ENCODE results near the gene CACFD1. TPM values are rescaled to one million over a fixed set of nuclear protein-coding genes. Genes with fewer than 3 reads are reported as not detected.

Gene CACFD1
- total and polyA plus RNA-seq, 2 donors (not counting 3 experiments of a cell fraction or from before 2014, with no cell fraction given), result 9.7 to 11.5 TPM

DNA sequence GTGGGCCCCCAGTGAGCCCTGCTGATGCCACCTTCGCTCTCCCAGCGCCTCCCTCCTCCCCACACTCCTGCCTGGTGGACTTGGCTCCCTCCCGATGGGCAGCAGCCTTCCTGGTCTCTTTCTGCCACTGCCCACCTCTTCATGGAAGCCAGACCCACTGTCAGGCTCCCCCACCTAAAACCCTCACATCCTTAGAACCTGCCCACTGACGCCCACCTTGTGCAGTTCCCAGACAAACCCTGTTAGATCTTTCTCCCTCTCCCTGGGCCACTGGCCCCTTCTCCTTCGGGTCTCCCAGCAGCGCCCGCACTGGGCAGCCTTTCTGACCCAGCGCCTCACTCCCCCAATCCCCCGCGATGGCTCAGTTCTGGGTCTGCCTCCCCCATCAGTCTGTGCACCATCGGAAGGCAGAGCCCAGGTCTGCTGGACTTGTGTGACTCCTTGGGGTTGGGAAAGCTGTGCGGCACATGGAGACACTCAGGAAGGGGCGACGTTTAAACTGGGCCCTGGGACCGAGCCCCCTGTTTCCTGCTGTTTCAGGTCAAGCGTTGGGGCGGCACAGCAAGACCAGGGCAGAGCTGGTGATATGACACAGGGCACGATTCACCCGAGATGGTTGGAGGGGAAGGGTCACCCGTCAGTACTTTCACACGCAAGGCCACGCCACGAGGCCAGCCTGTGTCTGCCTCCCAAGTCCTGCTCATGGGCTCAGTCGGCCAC is 47.6 kb downstream of the CACFD1 start:
- Histone ChIP-seq H2AFZ (ENCODE audit: low read depth, low read length) (no peak overlapping the region), H3K9me1 (replicated peaks; ENCODE audit: control insufficient read depth, extremely low read depth, insufficient read depth, low read length) (no peaks in the 10 kb centered on the region), H3K36me3 (ENCODE audit: control insufficient read depth in 2 of 2, extremely low read depth in 1 of 2, insufficient read depth in 2 of 2, low read length in 2 of 2) (no peaks in the 10 kb centered on the region), H3K9me3 (replicated peaks; ENCODE audit: control insufficient read depth, insufficient read depth, low read length) (no peaks in the 10 kb centered on the region), H3K27me3 (ENCODE audit: control insufficient read depth in 2 of 2, insufficient read depth in 2 of 2, low read length in 2 of 2) (peaks cover 0 to 3% of the 10 kb centered on the region in 2 experiments), H3K27ac (ENCODE audit: insufficient read depth, low read depth, low read length) (no peak overlapping the region), H3K4me3 (replicated peaks in 1 of 3; ENCODE audit: insufficient read depth in 1 of 3, low read depth in 1 of 3, low read length in 3 of 3) (no peak overlapping the region), H4K20me1 (replicated peaks; ENCODE audit: control insufficient read depth, extremely low read depth, insufficient read depth, low read length) (no peaks in the 10 kb centered on the region), H3K79me2 (ENCODE audit: control insufficient read depth, insufficient read depth, low read length) (no peaks in the 10 kb centered on the region), H3K4me2 (ENCODE audit: insufficient read depth, low read length) (no peak overlapping the region), H3K9ac (replicated peaks; ENCODE audit: extremely low read depth, insufficient read depth, low read length) (no peak overlapping the region), H3K4me1 (ENCODE audit: control insufficient read depth, extremely low read depth, insufficient read depth, low read length) (no peaks in the 10 kb centered on the region)
- CTCF ChIA-PET, result no interaction called here
- dilution Hi-C loops (cut with MboI; ENCODE audit: extremely low pct_ligation_motif_present, low sequenced_read_pairs) (no loop called here), intact Hi-C loops (cut with micrococcal nuclease) (no loop called here)
- TF ChIP-seq FOS (IDR thresholded peaks at IDR 0.05; ENCODE audit: borderline replicate concordance, insufficient read depth, low read length) (no peak), JUN (IDR thresholded peaks at IDR 0.05; ENCODE audit: borderline replicate concordance, insufficient read depth, insufficient read length, low read depth) (no peak), GATA2 (IDR thresholded peaks at IDR 0.05; ENCODE audit: insufficient read depth, insufficient read length, low read depth, low read length) (no peak), POLR2A (IDR thresholded peaks at IDR 0.05; ENCODE audit: low read depth, low read length) (no peak), MYC (IDR thresholded peaks at IDR 0.05; ENCODE audit: low read depth, low read length) (no peak), POLR2AphosphoS5 (IDR thresholded peaks at IDR 0.05; ENCODE audit: insufficient read depth, low read depth, low read length) (no peak), EZH2 (IDR thresholded peaks at IDR 0.05; ENCODE audit: borderline replicate concordance, low read depth, low read length, severe bottlenecking) (no peak)
- TF ChIP-seq, protein P1, sequence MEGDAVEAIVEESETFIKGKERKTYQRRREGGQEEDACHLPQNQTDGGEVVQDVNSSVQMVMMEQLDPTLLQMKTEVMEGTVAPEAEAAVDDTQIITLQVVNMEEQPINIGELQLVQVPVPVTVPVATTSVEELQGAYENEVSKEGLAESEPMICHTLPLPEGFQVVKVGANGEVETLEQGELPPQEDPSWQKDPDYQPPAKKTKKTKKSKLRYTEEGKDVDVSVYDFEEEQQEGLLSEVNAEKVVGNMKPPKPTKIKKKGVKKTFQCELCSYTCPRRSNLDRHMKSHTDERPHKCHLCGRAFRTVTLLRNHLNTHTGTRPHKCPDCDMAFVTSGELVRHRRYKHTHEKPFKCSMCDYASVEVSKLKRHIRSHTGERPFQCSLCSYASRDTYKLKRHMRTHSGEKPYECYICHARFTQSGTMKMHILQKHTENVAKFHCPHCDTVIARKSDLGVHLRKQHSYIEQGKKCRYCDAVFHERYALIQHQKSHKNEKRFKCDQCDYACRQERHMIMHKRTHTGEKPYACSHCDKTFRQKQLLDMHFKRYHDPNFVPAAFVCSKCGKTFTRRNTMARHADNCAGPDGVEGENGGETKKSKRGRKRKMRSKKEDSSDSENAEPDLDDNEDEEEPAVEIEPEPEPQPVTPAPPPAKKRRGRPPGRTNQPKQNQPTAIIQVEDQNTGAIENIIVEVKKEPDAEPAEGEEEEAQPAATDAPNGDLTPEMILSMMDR (IDR thresholded peaks at IDR 0.05; ENCODE audit: extremely low read depth in 1 of 2, insufficient read depth in 1 of 2, low read depth in 1 of 2, low read length in 2 of 2), result no peak
- TF ChIP-seq, protein P2, sequence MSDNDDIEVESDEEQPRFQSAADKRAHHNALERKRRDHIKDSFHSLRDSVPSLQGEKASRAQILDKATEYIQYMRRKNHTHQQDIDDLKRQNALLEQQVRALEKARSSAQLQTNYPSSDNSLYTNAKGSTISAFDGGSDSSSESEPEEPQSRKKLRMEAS (IDR thresholded peaks at IDR 0.05; ENCODE audit: insufficient read depth, insufficient read length), result no peak
- POLR2A ChIA-PET, result no interaction called here
- no TSS peak for BruUV-seq (replicated peaks)
- DNase-seq (ENCODE audit: low read depth, low spot score), result no peak
- no peak for FAIRE-seq

Measured in endothelial cell of umbilical vein (primary cell).